Fibroblast of peridontal ligament (primary cell): Measurements from ENCODE around the gene MS4A4E.
"Not testable (repeated sequence)": the region's sequence is repeated elsewhere in the genome, so short reads cannot be mapped to it uniquely, and the experiment has no call there.

Experiments used
- DNase-seq: peaks from one replicate; pipeline ENCODE4 v3.0.0-alpha.2; 2010; ENCODE audit errors: extremely low read depth

The MS4A4E gene

GRCh38 chr11:60175860-60176275 lies 67.1 kb downstream of the MS4A4E start:
- no peak for DNase-seq

GRCh38 chr11:60172011-60172410 lies 70.9 kb downstream of the MS4A4E start:
- no peak for DNase-seq

DNA sequence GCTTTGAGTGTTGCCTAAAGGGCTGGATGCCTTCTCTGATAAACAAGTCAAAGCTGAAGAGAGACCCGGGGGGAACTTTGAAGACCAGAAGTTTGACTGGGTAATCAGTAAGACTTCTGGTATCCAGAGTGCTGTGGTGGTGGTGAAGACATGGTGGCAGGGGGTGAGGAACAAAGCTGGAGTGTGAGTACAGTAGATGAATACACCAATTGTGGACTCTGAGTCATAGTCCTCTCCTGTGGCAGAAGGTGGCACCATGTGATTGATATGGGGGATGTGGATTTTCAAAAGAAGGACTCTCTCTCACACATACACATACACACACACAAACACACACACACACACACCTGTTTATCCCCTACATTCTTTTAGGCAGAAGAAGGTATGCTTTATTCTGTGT lies 72.4 kb downstream of the MS4A4E start:
- no peak for DNase-seq

- no peak for DNase-seq
Measured at GRCh38 chr11:60169264-60169915, 73.5 kb downstream of the MS4A4E start.

GRCh38 chr11:60168306-60168705 lies 74.6 kb downstream of the MS4A4E start:
- DNase-seq, result no peak

DNA sequence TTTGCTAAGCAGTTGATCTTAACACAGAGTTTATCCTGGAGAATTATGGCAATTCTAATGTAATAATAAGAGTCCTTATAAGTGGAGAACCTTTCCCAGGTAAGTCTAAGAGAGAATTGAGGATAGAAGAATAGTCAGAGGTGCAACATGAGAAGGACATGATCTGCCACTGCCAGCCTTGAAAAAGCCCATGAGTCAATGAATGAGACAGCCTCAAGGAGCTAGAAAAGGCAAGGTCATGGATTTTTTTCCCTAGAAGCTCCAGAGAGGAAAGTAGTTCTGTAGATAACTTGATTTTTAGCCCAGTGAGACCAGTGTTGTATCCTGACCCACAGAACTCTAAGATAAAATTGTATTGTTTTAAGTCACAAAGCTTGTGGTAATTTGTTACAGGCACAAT lies 77.0 kb downstream of the MS4A4E start:
- DNase-seq, result no peak

DNA sequence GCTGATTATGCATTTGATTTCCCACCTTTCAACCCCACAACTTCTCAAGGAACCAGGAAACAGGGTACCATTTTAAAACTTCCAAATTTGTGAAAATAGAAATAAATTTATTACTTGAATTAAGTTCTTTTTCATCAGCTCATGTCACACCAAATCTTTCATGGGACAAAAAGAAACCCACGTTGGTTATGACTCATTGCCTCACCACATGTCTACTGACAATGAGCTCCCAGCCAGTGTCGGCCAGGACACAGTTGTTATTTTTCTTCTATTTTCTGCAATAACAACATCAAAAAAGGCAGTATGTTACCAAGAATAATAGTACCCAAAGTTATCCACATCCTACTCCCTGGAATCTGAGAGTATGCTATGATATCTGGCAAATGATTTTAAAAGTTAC lies 77.4 kb downstream of the MS4A4E start:
- no peak for DNase-seq

GRCh38 chr11:60164550-60165075 lies 78.3 kb downstream of the MS4A4E start:
- no peak for DNase-seq

- DNase-seq, result no peak
Measured at GRCh38 chr11:60161766-60162165, 81.2 kb downstream of the MS4A4E start.

GRCh38 chr11:60161107-60161506 lies 81.8 kb downstream of the MS4A4E start:
- no peak for DNase-seq

GRCh38 chr11:60159868-60160267 lies 83.1 kb downstream of the MS4A4E start:
- DNase-seq, result no peak

- no peak for DNase-seq
Measured at GRCh38 chr11:60159284-60159683, 83.7 kb downstream of the MS4A4E start.

GRCh38 chr11:60158636-60159035 lies 84.3 kb downstream of the MS4A4E start:
- no peak for DNase-seq

- DNase-seq, result no peak
Measured at GRCh38 chr11:60155931-60156330, 87.0 kb downstream of the MS4A4E start.

DNA sequence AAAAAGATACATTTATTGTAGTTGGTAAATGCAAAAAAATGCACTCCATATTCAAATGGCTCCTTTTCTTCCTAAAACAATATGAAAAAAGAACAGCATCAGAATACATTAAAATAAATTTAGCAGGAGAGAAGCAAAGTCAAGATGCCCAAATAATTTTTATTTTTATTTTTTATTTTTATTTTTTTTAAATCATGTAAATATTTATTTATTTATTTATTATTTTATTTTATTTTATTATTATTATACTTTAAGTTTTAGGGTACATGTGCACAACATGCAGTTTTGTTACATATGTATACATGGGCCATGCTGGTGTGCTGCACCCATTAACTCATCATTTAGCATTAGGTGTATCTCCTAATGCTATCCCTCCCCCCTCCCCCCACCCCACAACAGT lies 90.2 kb downstream of the MS4A4E start:
- DNase-seq, result not testable (repeated sequence)

DNA sequence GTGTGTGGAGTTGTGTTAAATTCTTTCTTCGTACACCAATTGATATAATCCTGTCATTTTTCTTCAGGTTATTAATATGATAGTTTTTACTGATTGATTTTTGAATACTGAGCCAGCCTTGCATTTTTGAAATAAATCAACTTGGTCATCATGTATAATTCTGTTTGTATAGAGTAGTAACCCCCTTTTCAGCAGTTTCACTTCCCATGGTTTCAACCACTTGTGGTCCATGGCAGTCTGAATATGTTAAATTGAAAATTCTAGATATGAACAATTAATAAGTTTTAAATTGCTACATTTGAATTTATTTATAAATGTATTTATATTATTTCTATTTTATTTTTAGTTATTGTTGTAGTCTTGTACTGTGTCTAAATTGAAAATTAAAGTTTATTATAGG lies 92.7 kb downstream of the MS4A4E start:
- no peak for DNase-seq
